HG03095 (cell line): ENCODE measurements around the gene MED23.

Experiments used
- ATAC-seq: cut with Tn5 transposase; IDR thresholded peaks from one replicate; pipeline ENCODE4 v1.9.1; 2021; ENCODE audit warnings: moderate library complexity; ENCODE audit not compliant: unreplicated experiment

MED23 gene

DNA sequence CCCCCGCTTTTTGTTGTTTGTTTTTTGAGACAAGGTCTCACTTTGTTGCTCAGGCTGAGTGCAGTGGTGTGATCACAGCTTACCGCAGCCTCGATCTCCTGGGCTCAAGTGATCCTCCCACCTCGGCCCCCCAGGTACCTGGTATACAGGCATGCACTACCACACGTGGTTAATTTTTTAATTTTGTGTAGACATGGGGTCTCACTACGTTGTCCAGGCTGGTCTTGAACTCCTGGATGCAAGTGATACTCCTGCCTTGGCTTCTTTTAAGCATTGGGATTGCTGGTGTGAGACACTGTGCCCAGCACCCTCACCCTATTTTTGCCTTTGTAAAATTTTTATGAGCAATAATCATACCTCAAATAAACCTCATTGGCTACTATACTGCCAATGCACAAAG, 14.5 kb upstream of the MED23 start:
- ATAC-seq: no peak

DNA sequence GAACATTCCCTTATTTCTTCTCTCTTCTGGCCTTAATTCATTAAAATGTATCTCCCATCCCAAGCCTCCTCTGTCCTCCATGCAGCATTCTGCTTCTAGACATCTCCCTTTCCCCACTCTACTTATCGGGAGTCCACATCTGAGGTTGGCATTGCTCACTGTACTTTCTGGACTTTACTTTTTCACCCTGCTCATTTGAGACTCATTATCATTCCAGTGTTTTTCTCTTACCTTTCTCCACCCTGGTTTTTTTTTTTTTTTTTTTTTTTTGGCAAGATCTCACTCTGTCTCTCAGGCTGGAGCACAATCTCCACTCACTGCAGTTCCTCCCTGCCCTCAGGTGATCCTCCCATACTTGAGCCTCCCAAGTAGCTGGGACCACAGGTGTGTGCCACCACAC, 13.5 kb upstream of the MED23 start:
- ATAC-seq: no peak

DNA sequence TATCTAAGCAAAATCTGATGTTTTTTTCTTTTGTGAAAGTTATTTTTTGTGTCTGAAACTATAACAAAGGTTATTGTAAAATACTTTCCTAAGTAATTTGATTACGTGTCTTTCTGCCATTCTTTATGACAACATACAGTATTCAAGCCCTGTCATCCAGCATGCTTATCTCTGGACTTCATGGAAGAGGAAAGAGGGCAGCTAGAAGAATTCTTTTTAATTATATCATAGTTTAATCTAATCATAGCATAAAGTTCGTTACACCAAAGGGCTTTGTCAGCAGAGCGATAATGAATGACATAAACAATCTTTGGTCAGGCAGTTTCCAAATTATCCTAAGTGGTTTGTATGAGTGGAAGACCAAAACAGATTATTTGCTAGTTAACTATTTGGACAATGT, 12.5 kb upstream of the MED23 start:
- ATAC-seq: no peak

DNA sequence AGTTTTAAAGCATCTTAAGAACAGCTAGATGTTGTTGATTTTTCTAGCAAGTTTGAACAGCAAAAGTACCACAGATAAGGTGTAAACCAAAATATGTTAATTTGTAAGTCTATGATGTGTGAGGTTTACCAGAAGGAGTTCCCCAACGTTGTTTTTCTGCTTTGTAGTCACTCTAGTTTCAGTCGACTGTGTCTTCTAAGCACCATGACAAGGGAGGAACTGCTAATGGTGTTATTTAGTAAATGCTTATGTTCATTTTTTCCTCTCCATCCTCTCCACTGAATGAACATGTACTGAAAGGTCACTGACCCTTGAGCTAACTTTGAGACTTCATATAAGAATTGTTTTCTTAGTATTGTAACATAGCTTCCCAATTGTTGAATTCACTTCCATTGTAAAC, 12.1 kb upstream of the MED23 start:
- no peak for ATAC-seq

DNA sequence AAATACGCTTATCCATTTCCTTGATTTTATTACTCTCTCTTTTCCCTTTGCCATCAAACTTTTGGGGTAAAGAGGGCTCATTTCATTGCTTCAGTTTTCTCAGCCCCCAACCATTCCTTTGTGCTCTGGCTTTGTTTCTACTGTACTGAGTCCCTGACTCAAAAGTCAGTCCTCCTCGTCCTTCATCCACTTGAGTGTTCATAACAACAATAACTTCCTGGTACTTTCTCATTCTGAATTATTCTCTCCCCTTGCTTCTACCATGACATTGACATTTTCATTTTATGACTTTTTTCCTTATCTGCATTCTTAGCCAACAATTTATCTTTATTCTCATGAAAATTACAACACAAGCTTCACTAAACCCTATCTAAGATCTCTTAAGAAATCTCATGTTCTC, 10.0 kb upstream of the MED23 start:
- ATAC-seq: no peak

DNA sequence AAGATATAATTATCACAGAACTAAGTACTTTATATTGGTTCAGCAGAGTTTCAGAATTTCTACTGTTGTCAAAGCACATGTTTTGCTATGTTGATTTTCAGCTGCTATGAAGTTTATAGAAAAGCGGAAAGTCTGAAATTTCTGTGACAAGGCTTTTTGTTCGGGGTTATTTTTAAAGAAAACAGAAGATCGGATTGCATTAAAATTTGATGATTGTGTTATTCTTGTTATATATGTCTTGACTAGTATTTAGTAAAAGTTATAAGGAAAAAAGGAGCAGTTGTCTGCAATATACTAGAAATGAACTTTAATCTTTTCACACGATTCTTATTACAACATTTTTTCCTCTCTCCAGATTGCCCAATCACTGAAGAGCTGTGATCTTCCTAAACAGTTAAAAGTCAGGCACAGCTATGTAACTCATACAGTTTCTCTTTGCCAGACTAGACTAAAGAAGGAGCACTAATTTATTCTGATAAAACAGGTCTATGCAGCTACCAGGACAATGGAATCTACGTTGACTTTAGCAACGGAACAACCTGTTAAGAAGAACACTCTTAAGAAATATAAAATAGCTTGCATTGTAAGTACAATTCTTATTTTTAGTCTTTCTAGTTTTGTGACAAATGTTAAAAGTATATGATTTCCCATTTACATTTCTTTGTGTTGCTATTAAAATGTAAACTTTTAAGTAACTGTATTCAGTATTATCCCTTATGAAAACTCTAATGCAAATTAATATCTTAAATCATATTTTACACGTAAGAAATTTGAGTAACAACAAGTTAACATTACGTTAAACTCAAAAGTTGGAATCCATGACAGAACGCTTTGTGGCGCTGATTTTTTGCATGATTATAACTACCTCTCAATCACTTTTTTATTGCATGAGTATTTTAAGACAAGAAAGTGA, 9.1 kb upstream of the MED23 start, which contains the start of gene ENPP3:
ENPP3 (plus strand) TSS at position 423 of the 913 bp plus-strand sequence; CDS start at position 506, 83 bp downstream.
- ATAC-seq: no peak

DNA sequence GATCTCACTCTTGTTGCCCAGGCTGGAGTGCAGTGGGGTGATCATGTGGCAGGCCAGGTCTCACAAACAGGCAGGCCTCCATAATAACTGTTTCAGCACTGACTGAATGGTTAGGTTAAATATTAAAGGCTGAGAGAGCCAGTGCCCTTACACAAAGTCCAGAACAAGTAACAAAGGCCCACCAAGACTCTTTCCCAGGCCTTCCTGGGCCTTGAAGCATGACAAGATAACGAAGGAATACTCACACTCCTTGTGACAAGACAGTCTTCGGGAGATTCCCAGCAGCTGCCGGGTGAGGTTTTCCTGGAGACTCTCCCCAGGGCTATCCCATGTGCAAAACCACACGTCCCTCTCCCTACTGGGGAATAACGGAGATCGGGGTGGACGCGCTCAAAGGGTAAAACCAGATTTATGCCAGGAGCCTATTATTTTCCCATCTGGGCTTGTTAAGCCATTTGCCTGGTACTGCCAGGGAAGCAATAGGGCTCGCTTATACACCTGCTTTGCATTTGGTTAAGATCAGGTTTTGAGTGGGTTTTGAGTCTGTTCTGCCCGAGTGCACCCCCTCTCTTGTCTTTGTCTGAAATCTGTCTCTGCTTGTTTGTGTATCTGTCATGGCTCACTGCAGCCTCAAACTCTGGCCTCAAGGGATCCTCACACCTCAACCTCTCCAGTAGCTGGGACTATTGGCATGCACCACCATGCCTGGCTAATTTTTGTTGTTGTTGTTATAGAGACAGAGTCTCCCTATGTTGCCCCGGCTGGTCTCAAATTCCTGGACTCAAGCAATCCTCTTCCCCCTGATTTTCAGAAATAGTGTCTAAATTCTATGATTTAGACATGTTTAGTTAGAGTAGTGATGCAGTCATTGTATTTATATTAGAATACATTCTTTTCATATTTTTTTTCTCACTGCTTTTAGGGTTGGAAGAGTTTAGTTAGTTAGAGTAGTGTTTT, 7.6 kb upstream of the MED23 start:
- ATAC-seq: peak; percentile 58

DNA sequence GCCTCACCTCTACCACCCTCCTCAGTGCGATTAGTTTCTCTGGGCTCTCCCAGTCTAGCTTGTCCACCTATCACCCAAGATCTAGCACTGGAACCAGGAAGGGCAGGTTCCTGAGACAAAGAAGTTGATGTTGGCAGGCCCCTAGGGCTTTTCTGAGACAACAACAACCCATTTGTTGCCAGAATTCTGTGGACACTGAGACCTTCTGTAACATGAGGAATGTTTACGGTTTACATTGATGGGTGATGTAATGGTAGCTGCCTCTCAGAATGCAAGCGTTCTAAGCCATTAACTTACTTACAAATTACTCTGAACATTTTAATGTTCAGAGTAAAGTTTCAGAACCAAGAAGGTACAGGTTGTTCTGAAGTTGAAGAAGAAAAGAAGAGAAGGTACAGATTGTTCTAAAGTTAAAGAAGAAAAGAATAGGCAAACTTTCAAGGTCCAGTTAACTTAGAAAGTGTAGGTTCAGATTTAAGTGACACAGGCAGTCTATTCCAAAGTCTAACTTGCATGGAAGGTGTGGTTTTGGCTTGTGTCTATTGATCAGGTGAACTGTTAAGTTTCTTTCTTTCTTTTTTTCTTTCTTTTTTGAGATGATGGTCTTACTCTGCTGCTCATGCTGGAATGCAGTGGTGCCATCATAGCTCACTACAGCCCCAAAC, 3.7 kb upstream of the MED23 start:
- ATAC-seq: no peak

DNA sequence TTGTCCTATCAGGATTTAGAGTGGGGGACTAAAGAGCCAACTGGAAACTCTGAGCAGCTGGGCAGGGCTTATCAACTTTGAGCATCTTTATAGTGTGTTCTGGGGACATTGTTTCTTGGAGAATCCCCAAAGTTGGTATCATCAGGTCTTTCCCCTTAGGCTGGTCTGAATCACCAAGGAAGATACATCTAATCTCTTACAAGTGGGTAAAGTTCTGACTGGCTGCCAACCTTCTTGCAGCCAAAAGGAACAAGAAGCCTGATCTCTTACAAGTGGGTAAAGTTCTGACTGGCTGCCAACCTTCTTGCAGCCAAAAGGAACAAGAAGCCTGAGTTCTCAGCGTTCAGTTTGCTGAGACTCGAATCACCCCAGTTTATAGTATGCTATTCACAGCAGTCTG, 1.6 kb upstream of the MED23 start:
- ATAC-seq: no peak

DNA sequence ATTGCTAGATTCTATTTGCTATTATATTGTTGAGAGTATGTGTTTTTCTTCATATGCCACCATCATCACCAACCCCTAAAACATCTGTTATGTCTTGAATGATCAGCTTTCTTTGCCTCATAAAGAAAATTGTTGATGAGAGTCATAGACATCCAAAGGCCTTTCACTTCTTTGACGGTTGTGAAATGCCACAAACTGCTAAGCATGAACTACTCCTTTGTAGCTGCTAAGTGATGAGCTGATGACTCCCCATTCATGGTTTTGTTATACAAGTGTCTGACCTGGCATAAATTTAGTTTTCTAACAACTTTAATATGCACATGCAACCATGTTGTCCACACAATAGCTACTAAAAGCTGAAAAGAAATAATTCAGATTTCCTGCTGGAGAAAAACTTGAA, 684 bp upstream of the MED23 start:
- no peak for ATAC-seq

DNA sequence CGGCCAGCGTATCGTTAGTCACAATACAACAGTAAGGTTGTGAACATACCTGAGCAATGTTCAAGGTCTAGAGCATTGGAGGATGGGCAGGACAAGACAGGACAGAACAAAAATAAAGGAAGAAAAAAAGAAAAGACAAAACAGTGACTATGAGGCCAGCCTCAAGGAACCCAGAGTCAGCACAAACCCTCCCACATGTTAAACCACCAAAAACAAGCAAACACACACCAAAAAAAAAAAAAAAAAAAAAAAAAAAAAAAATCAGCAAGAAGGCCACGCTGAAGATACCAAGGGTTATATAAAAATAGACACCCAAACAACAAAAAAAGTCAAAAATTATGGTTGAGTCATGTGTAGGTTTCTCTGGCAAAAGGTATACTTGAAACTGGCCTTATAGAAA, 12.8 kb downstream of the MED23 start:
- ATAC-seq: no peak

DNA sequence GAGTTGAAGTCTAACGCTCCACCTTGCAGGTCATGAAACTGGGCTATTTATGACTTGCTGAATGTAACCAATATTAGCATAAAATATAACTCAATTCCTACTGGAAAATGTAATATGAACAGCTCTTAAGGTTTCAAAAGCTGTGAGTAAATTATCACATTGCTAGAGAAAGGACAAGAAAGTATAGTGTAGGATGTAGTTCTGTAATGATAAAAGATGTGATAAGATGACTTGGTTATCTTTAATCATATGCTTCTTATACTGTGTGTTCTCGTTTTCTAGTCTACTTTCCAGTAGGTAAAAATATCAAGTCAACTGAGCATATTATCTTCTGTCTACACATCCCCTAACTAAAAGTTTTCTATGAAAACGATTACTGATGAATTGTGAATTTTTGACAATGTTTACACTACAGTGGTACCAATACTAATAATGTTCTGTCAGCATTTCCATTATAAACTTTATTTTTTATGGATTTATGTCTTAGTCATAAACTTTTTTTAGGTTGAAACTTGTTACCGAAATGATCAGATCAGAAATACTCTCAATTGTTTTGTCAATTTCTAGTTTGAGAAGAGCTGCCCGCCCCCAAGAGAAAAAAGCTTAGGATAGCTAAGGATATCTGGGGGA, 14.6 kb downstream of the MED23 start:
- no peak for ATAC-seq

DNA sequence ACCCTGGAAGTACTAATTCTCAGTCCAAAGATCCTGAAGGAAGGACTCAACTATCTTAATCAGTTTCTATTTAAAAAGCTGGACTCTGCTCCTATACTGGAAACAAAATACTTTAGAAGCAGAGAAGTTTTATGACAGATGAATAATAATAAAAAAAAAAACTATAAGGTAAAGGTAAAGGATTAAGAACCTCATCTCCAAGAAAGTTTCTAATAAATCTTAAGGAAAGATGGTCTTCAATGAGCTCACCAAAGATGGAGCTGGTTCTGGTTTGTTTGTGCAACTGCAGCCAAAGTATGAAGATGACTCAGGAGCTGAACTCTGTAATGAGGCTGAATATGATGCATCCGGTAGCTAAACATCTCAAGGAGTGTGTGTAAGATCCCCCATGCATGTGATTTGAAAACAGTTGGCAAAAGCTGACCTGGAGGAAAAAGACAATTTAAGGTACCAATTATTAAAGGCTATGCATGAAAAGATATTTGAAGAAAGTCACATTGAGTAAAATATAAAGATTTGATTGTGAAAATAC, 25.2 kb downstream of the MED23 start:
- ATAC-seq: no peak

DNA sequence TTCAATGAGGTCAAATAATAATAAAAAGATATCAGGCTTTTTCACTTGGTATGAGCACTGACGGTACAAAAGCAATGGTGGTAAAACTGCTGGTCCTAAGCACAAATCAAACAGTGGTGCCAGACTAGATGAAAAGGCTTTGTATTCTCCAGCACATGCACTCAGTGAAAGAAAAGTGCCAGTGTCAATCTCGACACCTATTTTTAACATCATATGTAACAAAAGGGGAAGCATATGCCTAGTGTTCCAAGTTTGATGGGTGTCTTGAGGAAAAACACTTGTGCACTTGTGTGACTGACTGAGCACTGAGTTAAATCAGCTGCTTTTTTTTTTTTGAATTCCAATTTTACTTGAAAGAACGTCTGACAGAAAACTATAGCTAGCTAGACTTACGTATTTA, 27.3 kb downstream of the MED23 start:
- ATAC-seq: no peak

DNA sequence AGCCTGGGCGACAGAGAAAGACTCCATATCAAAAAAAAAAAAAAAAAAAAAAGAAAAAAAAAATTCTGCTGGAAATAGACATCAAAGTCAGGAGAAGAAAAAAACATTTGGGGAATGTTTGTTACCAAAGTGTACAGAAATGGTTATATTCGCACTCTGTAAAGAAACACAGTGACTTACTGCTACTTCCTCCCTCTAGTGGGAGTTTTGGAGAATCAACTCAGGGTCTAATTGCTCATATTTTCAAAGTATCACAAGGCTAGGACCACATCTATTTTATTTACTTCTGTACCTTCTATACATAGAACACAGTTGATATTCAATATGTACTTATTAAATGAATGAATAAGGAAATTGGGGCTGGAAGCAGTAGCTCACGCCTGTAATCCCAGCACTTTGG, 30.6 kb downstream of the MED23 start:
- ATAC-seq: no peak

DNA sequence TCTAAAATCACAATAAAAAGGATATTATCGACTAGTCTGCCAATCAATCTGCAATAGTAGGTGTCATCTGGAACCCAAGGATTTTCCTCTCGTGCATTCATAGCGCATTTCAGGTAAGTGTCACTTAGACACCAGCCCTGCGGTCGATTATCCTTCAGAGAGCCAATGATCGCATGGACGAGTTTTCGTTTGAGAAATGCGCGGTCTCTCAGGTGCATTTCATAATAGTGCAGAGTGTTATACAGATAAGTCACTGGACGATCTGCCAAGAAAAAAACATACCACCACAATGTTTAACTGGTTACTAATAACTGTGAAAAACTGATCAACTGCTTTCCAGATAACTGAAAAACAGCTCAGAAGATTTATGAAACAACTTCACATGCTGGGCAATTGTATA, 34.0 kb downstream of the MED23 start:
- no peak for ATAC-seq

DNA sequence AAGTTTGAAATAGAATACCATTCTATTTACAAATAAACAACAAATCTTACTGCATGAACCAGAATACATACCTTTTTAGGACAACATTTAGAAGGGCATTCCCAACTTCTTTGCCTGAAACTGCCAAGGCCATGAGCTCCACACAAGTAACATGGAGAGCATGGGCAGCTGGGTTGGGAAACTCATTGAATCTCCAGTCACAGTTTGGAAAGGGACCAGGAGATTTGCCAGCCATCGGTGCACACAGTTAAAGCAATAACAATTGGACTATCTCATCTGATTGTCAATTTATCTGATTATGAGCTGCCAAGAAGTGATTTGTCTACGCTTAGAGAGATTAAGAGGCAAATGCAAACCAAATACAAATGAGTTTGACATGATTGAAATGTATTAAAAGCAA, 35.1 kb downstream of the MED23 start:
- no peak for ATAC-seq

DNA sequence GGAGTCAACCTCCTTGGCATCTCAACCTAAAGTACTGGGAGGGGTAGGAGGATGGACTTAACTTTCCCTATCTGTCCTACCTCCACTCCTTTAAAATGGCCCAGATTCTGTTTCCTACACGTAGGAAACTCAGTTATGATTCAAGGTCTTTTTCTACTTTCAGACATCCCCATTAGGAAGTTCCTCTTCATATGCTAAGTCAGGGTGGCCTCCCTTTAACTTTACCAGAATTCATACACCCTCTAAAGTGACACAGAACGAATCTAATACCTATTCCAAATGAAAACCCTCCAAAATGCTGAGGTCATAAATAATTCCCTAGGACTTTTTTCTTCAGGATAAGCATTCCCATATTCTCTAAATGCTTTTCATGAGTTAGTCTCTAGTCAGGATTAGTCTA, 39.4 kb downstream of the MED23 start:
- ATAC-seq: no peak

DNA sequence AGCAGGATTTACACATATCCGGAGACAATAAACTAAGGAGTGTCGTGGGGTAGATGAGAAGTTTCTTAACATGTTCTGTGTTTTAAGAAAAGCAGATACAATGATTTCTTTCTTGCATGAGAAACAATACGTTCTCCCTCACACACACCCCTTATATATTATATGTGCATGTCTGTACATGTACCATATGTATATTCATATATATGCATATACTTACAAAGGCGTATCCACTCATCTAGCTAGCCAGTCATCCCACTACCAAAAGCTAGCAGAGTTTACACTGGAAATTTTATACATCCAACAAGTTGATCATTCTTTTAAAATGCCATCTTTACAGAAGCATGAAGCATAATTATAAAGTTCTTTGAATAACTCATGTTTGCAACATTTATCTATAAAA, 40.1 kb downstream of the MED23 start:
- no peak for ATAC-seq

DNA sequence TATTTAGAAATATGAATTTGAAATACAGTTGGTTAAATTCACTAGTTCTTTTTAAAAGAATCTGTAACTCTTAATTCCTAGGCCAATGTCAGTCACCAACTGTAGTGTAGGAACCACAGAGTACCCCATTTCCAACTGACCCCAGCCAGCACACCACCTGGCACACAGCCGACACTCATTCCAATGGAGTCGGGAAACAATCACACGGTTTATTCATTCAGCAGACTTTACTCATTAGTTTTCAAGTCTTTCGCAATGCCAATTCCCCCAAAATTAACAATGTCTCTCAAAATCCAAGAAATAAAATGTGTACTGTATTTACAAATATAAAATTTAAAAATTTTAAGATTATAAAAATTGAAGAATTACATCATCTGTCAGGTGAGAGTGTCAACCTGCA, 41.5 kb downstream of the MED23 start:
- ATAC-seq: no peak

DNA sequence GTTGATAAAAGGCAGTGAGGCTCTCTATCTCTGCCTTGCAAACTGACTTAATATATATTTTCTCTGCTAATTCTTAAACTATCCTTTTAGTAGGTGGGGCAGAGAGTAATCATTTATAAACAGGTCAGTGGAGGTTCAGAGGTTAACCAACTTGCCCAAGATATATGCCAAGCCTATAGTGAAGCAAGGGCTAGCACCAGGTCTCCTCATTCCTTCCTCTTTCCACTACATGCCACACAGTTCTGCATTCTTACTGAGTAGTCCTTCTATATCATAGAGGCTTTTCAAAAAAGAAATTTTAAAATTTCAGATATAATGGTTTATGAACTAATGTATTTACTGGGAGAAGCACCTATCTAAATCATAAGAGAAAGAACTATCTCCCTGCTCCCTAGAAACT, 46.5 kb downstream of the MED23 start:
- no peak for ATAC-seq
